Measurements from ENCODE around the gene TRMT1.

Gene TRMT1

GRCh38 chr19:13073263-13073662 lies 43.3 kb downstream of the TRMT1 start:
- Histone ChIP-seq H3K27me3 (ENCODE audit: control insufficient read depth in 5 of 5, insufficient read depth in 4 of 5, low read length in 5 of 5) (no peaks in the 10 kb centered on the region), H3K4me1 (ENCODE audit: control insufficient read depth in 5 of 5, insufficient read depth in 5 of 5, low read length in 5 of 5) (peaks cover 7 to 65% (median 48%) of the 10 kb centered on the region in 5 donors), H3K9ac (ENCODE audit: low read length in 5 of 5) (no peak overlapping the region)

GRCh38 chr19:13072188-13072908 lies 44.2 kb downstream of the TRMT1 start:
- Histone ChIP-seq H3K9me3 (ENCODE audit: control insufficient read depth in 5 of 5, low read length in 5 of 5) (no peaks in the 10 kb centered on the region), H3K36me3 (ENCODE audit: control insufficient read depth in 5 of 5, insufficient read depth in 5 of 5, low read length in 5 of 5) (peaks cover 0 to 41% (median 36%) of the 10 kb centered on the region in 5 donors), H3K27me3 (ENCODE audit: control insufficient read depth in 5 of 5, insufficient read depth in 4 of 5, low read length in 5 of 5) (no peaks in the 10 kb centered on the region), H3K9ac (ENCODE audit: low read length in 5 of 5) (peak overlapping the region in 1 of 5 donors; percentile 53), H3K27ac (ENCODE audit: low read depth, low read length) (peak overlapping the region; percentile 30), H3K4me3 (ENCODE audit: low read depth in 1 of 5, low read length in 5 of 5) (no peak overlapping the region), H3K4me1 (ENCODE audit: control insufficient read depth in 5 of 5, insufficient read depth in 5 of 5, low read length in 5 of 5) (peaks cover 7 to 65% (median 50%) of the 10 kb centered on the region in 5 donors)

More at GRCh38 chr19:13073263-13073662, 43.3 kb downstream of the TRMT1 start:
- H3K36me3 ChIP-seq (ENCODE audit: control insufficient read depth in 5 of 5, insufficient read depth in 5 of 5, low read length in 5 of 5), result peaks cover 0 to 49% (median 40%) of the 10 kb centered on the region in 5 donors
- no peak overlapping the region for H3K4me3 ChIP-seq (ENCODE audit: low read depth in 1 of 5, low read length in 5 of 5)
- no peaks in the 10 kb centered on the region for H3K9me3 ChIP-seq (ENCODE audit: control insufficient read depth in 5 of 5, low read length in 5 of 5)
- no peak overlapping the region for H3K27ac ChIP-seq (ENCODE audit: low read depth, low read length)

- peaks cover 6 to 65% (median 50%) of the 10 kb centered on the region in 5 donors for H3K4me1 ChIP-seq (ENCODE audit: control insufficient read depth in 5 of 5, insufficient read depth in 5 of 5, low read length in 5 of 5)
- H3K27me3 ChIP-seq (ENCODE audit: control insufficient read depth in 5 of 5, insufficient read depth in 4 of 5, low read length in 5 of 5), result no peaks in the 10 kb centered on the region
- peak overlapping the region; percentile 54 for H3K27ac ChIP-seq (ENCODE audit: low read depth, low read length)
- no peak overlapping the region for H3K4me3 ChIP-seq (ENCODE audit: low read depth in 1 of 5, low read length in 5 of 5)
- peak overlapping the region in 1 of 5 donors; percentile 53 for H3K9ac ChIP-seq (ENCODE audit: low read length in 5 of 5)
- peaks cover 0 to 35% (median 33%) of the 10 kb centered on the region in 5 donors for H3K36me3 ChIP-seq (ENCODE audit: control insufficient read depth in 5 of 5, insufficient read depth in 5 of 5, low read length in 5 of 5)
- no peaks in the 10 kb centered on the region for H3K9me3 ChIP-seq (ENCODE audit: control insufficient read depth in 5 of 5, low read length in 5 of 5)
Measured at GRCh38 chr19:13071444-13072187, 44.9 kb downstream of the TRMT1 start.

GRCh38 chr19:13070425-13071140 lies 46.0 kb downstream of the TRMT1 start:
- H3K4me1 ChIP-seq (ENCODE audit: control insufficient read depth in 5 of 5, insufficient read depth in 5 of 5, low read length in 5 of 5), result peaks cover 3 to 67% (median 52%) of the 10 kb centered on the region in 5 donors
- H3K9ac ChIP-seq (ENCODE audit: low read length in 5 of 5), result peak overlapping the region in 1 of 5 donors; percentile 39

GRCh38 chr19:13069415-13070359 lies 46.9 kb downstream of the TRMT1 start:
- H3K9me3 ChIP-seq (ENCODE audit: control insufficient read depth in 5 of 5, low read length in 5 of 5), result no peaks in the 10 kb centered on the region
- H3K27ac ChIP-seq (ENCODE audit: low read depth, low read length), result peak overlapping the region; percentile 18
- H3K4me1 ChIP-seq (ENCODE audit: control insufficient read depth in 5 of 5, insufficient read depth in 5 of 5, low read length in 5 of 5), result peaks cover 7 to 76% (median 61%) of the 10 kb centered on the region in 5 donors
- H3K4me3 ChIP-seq (ENCODE audit: low read depth in 1 of 5, low read length in 5 of 5), result no peak overlapping the region
- peaks cover 0 to 21% (median 16%) of the 10 kb centered on the region in 5 donors for H3K36me3 ChIP-seq (ENCODE audit: control insufficient read depth in 5 of 5, insufficient read depth in 5 of 5, low read length in 5 of 5)
- no peaks in the 10 kb centered on the region for H3K27me3 ChIP-seq (ENCODE audit: control insufficient read depth in 5 of 5, insufficient read depth in 4 of 5, low read length in 5 of 5)
- peak overlapping the region in 2 of 5 donors; percentile 16 to 39 for H3K9ac ChIP-seq (ENCODE audit: low read length in 5 of 5)

More at GRCh38 chr19:13070425-13071140, 46.0 kb downstream of the TRMT1 start:
- H3K4me3 ChIP-seq (ENCODE audit: low read depth in 1 of 5, low read length in 5 of 5), result peak overlapping the region in 1 of 5 donors; percentile 6
- no peaks in the 10 kb centered on the region for H3K9me3 ChIP-seq (ENCODE audit: control insufficient read depth in 5 of 5, low read length in 5 of 5)
- H3K36me3 ChIP-seq (ENCODE audit: control insufficient read depth in 5 of 5, insufficient read depth in 5 of 5, low read length in 5 of 5), result peaks cover 0 to 27% (median 22%) of the 10 kb centered on the region in 5 donors
- H3K27ac ChIP-seq (ENCODE audit: low read depth, low read length), result peak overlapping the region; percentile 54
- no peaks in the 10 kb centered on the region for H3K27me3 ChIP-seq (ENCODE audit: control insufficient read depth in 5 of 5, insufficient read depth in 4 of 5, low read length in 5 of 5)

- no peaks in the 10 kb centered on the region for H3K9me3 ChIP-seq (ENCODE audit: control insufficient read depth in 5 of 5, low read length in 5 of 5)
- no peaks in the 10 kb centered on the region for H3K27me3 ChIP-seq (ENCODE audit: control insufficient read depth in 5 of 5, insufficient read depth in 4 of 5, low read length in 5 of 5)
- peaks cover 0 to 9% (median 5%) of the 10 kb centered on the region in 5 donors for H3K36me3 ChIP-seq (ENCODE audit: control insufficient read depth in 5 of 5, insufficient read depth in 5 of 5, low read length in 5 of 5)
- H3K4me3 ChIP-seq (ENCODE audit: low read depth in 1 of 5, low read length in 5 of 5), result no peak overlapping the region
- peak overlapping the region in 1 of 5 donors; percentile 39 for H3K9ac ChIP-seq (ENCODE audit: low read length in 5 of 5)
- H3K4me1 ChIP-seq (ENCODE audit: control insufficient read depth in 5 of 5, insufficient read depth in 5 of 5, low read length in 5 of 5), result peaks cover 11 to 91% (median 75%) of the 10 kb centered on the region in 5 donors
- peak overlapping the region; percentile 16 for H3K27ac ChIP-seq (ENCODE audit: low read depth, low read length)
Measured at GRCh38 chr19:13068085-13068846, 48.3 kb downstream of the TRMT1 start.

- H3K4me1 ChIP-seq (ENCODE audit: control insufficient read depth in 5 of 5, insufficient read depth in 5 of 5, low read length in 5 of 5), result peaks cover 11 to 98% (median 86%) of the 10 kb centered on the region in 5 donors
- no peak overlapping the region for H3K4me3 ChIP-seq (ENCODE audit: low read depth in 1 of 5, low read length in 5 of 5)
- H3K27ac ChIP-seq (ENCODE audit: low read depth, low read length), result no peak overlapping the region
- H3K9ac ChIP-seq (ENCODE audit: low read length in 5 of 5), result peak overlapping the region in 1 of 5 donors; percentile 56
- H3K27me3 ChIP-seq (ENCODE audit: control insufficient read depth in 5 of 5, insufficient read depth in 4 of 5, low read length in 5 of 5), result no peaks in the 10 kb centered on the region
- peaks cover 0 to 4% (median 0%) of the 10 kb centered on the region in 5 donors for H3K36me3 ChIP-seq (ENCODE audit: control insufficient read depth in 5 of 5, insufficient read depth in 5 of 5, low read length in 5 of 5)
- H3K9me3 ChIP-seq (ENCODE audit: control insufficient read depth in 5 of 5, low read length in 5 of 5), result no peaks in the 10 kb centered on the region
Measured at GRCh38 chr19:13066933-13067807, 49.4 kb downstream of the TRMT1 start.

DNA sequence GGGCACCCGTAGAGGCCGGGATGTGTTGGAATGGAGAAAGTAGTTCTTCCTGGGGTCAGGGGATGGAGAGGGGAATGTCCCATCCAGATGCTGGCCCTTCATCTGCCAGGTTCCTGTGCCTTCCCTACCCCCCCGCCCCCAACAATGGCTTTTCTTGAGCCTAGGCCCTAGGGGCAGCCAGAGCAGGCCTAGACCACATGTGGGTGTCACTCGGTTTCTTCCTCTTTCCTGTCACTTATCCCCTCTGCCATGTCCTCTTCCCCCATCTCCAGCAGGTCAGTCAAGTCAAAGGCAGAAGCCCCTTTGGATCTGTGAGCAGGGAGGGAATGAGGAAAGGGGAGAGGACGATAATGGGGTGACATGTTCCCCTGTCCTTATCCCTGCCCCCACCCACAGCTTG lies 50.3 kb downstream of the TRMT1 start:
- Histone ChIP-seq H3K27ac (ENCODE audit: low read depth, low read length) (no peak overlapping the region), H3K4me3 (ENCODE audit: low read depth in 1 of 5, low read length in 5 of 5) (no peak overlapping the region), H3K4me1 (ENCODE audit: control insufficient read depth in 5 of 5, insufficient read depth in 5 of 5, low read length in 5 of 5) (peaks cover 14 to 100% (median 88%) of the 10 kb centered on the region in 5 donors)

More for the DNA sequence above, 50.3 kb downstream of the TRMT1 start:
- H3K9ac ChIP-seq (ENCODE audit: low read length in 5 of 5), result peak overlapping the region in 3 of 5 donors; percentile 9 to 66 (median 59)
- H3K36me3 ChIP-seq (ENCODE audit: control insufficient read depth in 5 of 5, insufficient read depth in 5 of 5, low read length in 5 of 5), result peaks cover 0 to 4% (median 0%) of the 10 kb centered on the region in 5 donors
- H3K9me3 ChIP-seq (ENCODE audit: control insufficient read depth in 5 of 5, low read length in 5 of 5), result no peaks in the 10 kb centered on the region
- H3K27me3 ChIP-seq (ENCODE audit: control insufficient read depth in 5 of 5, insufficient read depth in 4 of 5, low read length in 5 of 5), result no peaks in the 10 kb centered on the region
